ENCODE measurements around the gene RTEL1. TPM values are rescaled to one million over a fixed set of nuclear protein-coding genes. Genes with fewer than 3 reads are reported as not detected.

The RTEL1 gene
- polyA plus RNA-seq, 1 experiment, result 11.3 TPM

DNA sequence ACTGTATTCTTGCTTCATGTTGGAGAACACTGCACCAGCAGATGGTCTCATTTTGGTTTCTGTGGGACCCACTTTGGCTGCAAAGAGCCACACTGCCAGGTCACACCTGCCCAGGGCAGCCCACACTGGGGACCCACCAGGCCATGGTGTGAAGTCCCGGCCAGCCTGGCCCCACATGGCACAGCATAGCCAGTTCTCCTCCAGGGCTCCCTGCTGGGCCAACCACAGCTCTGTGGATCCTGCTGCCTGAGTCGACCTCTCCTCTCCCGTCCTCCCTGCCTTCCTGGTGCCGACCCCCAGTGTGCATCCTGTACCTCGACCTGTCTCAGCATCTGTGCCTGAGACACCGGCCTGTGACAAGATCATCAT is 46.6 kb downstream of the RTEL1 start:
- Histone ChIP-seq H3K27ac (ENCODE audit: low read depth, low read length) (no peak overlapping the region), H3K4me3 (ENCODE audit: low read depth, low read length) (no peak overlapping the region), H3K9me3 (ENCODE audit: control insufficient read depth, insufficient read depth, low read length) (no peaks in the 10 kb centered on the region; the same call in 1 of the 2 replicates), H3K27me3 (ENCODE audit: control insufficient read depth, insufficient read depth, low read length) (no peaks in the 10 kb centered on the region)
- DNase-seq (ENCODE audit: low read depth, low spot score), result no peak
- no peak for TF ChIP-seq CTCF (IDR thresholded peaks at IDR 0.05; ENCODE audit: low read depth, low read length)
- POLR2A ChIA-PET, result no interaction called here
- CTCF ChIA-PET, result no interaction called here

GRCh38 chr20:63705232-63706026 is 47.3 kb downstream of the RTEL1 start:
- Histone ChIP-seq H3K9me3 (ENCODE audit: control insufficient read depth, insufficient read depth, low read length) (no peaks in the 10 kb centered on the region; the same call in 1 of the 2 replicates), H3K27me3 (ENCODE audit: control insufficient read depth, insufficient read depth, low read length) (no peaks in the 10 kb centered on the region), H3K27ac (ENCODE audit: low read depth, low read length) (no peak overlapping the region), H3K4me3 (ENCODE audit: low read depth, low read length) (no peak overlapping the region)
- no peak for DNase-seq (ENCODE audit: low read depth, low spot score)
- ChIA-PET POLR2A (no interaction called here), CTCF (no interaction called here)
- no peak for TF ChIP-seq CTCF (IDR thresholded peaks at IDR 0.05; ENCODE audit: low read depth, low read length)

GRCh38 chr20:63706027-63706695 is 48.0 kb downstream of the RTEL1 start:
- Histone ChIP-seq H3K4me3 (ENCODE audit: low read depth, low read length) (peak overlapping the region; percentile 81), H3K9me3 (ENCODE audit: control insufficient read depth, insufficient read depth, low read length) (peaks cover under 1% of the 10 kb centered on the region; the same call in 1 of the 2 replicates), H3K27ac (ENCODE audit: low read depth, low read length) (no peak overlapping the region), H3K27me3 (ENCODE audit: control insufficient read depth, insufficient read depth, low read length) (no peaks in the 10 kb centered on the region)
- CTCF ChIA-PET, result no interaction called here
- no peak for DNase-seq (ENCODE audit: low read depth, low spot score)
- POLR2A ChIA-PET, result no interaction called here
- no peak for TF ChIP-seq CTCF (IDR thresholded peaks at IDR 0.05; ENCODE audit: low read depth, low read length)

GRCh38 chr20:63706852-63707557 is 48.9 kb downstream of the RTEL1 start:
- CTCF ChIA-PET, result no interaction called here

More at GRCh38 chr20:63706852-63707557, 48.9 kb downstream of the RTEL1 start:
- DNase-seq (ENCODE audit: low read depth, low spot score), result no peak
- no peak overlapping the region for H3K27ac ChIP-seq (ENCODE audit: low read depth, low read length)
- TF ChIP-seq CTCF (IDR thresholded peaks at IDR 0.05; ENCODE audit: low read depth, low read length), result peak; percentile 30
- peaks cover 3% of the 10 kb centered on the region; the same call in 1 of the 2 replicates for H3K9me3 ChIP-seq (ENCODE audit: control insufficient read depth, insufficient read depth, low read length)
- peak overlapping the region; percentile 81 for H3K4me3 ChIP-seq (ENCODE audit: low read depth, low read length)
- H3K27me3 ChIP-seq (ENCODE audit: control insufficient read depth, insufficient read depth, low read length), result no peaks in the 10 kb centered on the region
- POLR2A ChIA-PET, result interaction anchor here (0.5 to 2.3 kb wide), 7 partner anchors 9 to 250 kb away, joined by 3 to 15 read pairs (median 5); partner anchors contain the start of genes RTEL1, TPD52L2 and UCKL1

Measured in AG04450 (cell line).